Prostate gland (tissue), 2 donors: ENCODE results near the gene TAS2R60. TPM values are rescaled to one million over a fixed set of nuclear protein-coding genes. Genes with fewer than 3 reads are reported as not detected.

ENCODE experiments used
- DNase-seq: peaks from one replicate; pipeline ENCODE4 v3.0.0-alpha.2; 2019; ENCODE audit warnings: low spot score
- H3K27ac ChIP-seq, 2 donors: fragments of 200-600 bp; sonication (generic); 2 replicates each; pipeline ENCODE4 v1.5.1; 2017 to 2019
- H3K27me3 ChIP-seq: fragments of 200-600 bp; sonication (generic); replicated peaks from 2 replicates; pipeline ENCODE4 v1.5.1; 2019; ENCODE audit not compliant: insufficient read depth
- H3K36me3 ChIP-seq, 2 donors: fragments of 200-600 bp; sonication (generic); 1 replicate in 1 of 2; 2 replicates in 1 of 2; pipeline versions ENCODE4 v1.5.1 to v1.8.1; 2017 to 2019
- H3K4me1 ChIP-seq: fragments of 200-600 bp; sonication (generic); replicated peaks from 2 replicates; pipeline ENCODE4 v1.5.1; 2019
- H3K4me3 ChIP-seq, 2 donors: fragments of 200-600 bp; sonication (generic); 2 replicates each; pipeline ENCODE4 v1.5.1; 2017 to 2019
- H3K9me3 ChIP-seq: fragments of 200-600 bp; sonication (generic); 2 replicates; pipeline ENCODE4 v1.5.1; 2017
- POLR2A ChIP-seq: fragments of 450-650 bp; IDR thresholded peaks from one replicate; pipeline ENCODE4 v1.6.1; 2016; ENCODE audit warnings: antibody characterized with exemption, mild to moderate bottlenecking
- POLR2AphosphoS5 ChIP-seq: sonication (generic); formaldehyde crosslinking; IDR thresholded peaks from one replicate; pipeline ENCODE4 v1.6.1; 2017; ENCODE audit warnings: antibody characterized with exemption
- WGBS: methylation state at CpG from one replicate; pipeline ENCODE4 v1.1.5; 2018; 5-methylcytosine and 5-hydroxymethylcytosine counted together
- intact Hi-C: fragments of 100-400 bp; cut with DNase I; formaldehyde crosslinking; loops from one replicate; pipeline ENCODE4 v1.14.2; 2022
- total RNA-seq, 2 donors: library from RNA; depleted of rRNA; stranded (reverse); fragments of >200 nt; gene quantifications; one replicate each; pipeline ENCODE4 v1.1.0, GENCODE V29; 2016
- TF ChIP-seq, protein P1 (sequence below), 4 experiments: fragments of 200-600 bp in 2 of 4; fragments of 450-650 bp in 2 of 4; sonication (generic) in 2 of 4; IDR thresholded peaks; 1 replicate in 3 of 4; 2 replicates in 1 of 4; pipeline ENCODE4 v1.5.1; 2016 to 2019; ENCODE audit warnings: antibody characterized with exemption in 4 of 4, mild to moderate bottlenecking in 2 of 4, moderate library complexity in 2 of 4

The TAS2R60 gene
- total RNA-seq, 2 donors from 2014 or later = not detected

- TF ChIP-seq, protein P1, sequence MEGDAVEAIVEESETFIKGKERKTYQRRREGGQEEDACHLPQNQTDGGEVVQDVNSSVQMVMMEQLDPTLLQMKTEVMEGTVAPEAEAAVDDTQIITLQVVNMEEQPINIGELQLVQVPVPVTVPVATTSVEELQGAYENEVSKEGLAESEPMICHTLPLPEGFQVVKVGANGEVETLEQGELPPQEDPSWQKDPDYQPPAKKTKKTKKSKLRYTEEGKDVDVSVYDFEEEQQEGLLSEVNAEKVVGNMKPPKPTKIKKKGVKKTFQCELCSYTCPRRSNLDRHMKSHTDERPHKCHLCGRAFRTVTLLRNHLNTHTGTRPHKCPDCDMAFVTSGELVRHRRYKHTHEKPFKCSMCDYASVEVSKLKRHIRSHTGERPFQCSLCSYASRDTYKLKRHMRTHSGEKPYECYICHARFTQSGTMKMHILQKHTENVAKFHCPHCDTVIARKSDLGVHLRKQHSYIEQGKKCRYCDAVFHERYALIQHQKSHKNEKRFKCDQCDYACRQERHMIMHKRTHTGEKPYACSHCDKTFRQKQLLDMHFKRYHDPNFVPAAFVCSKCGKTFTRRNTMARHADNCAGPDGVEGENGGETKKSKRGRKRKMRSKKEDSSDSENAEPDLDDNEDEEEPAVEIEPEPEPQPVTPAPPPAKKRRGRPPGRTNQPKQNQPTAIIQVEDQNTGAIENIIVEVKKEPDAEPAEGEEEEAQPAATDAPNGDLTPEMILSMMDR (IDR thresholded peaks at IDR 0.05) = no peak
- TF ChIP-seq POLR2AphosphoS5 (no peak), POLR2A (no peak)
- intact Hi-C loops = no loop called here
- Histone ChIP-seq H3K36me3 (no peaks in the 10 kb centered on the region), H3K27ac (no peak overlapping the region), H3K4me1 (no peaks in the 10 kb centered on the region), H3K9me3 (no peaks in the 10 kb centered on the region), H3K27me3 (no peaks in the 10 kb centered on the region), H3K4me3 (no peak overlapping the region)
- no peak for DNase-seq
- 73% methylated on average over 6 of the region's 6 CpGs for WGBS
These were observed 49.8 kb downstream of the TAS2R60 start for GRCh38 chr7:143492799-143493739.

DNA sequence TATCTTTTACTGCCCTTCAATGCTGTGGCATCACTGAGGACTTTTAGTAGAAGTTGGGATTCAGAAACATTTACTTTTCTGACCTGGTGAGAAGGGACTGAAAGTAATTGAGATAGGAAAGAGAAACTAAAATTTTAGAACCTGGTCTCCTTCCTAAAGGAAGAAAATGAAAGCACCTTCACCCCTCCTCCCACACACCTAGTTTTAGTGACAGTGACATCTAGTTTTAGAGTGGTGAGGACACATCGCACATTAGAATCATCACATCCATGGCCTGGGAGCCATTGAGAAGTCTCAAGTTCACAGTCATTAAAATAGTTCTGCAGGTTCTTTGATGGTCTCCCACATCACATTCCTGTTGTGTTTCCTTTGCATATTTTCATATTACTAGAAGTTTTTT, 50.5 kb downstream of the TAS2R60 start:
- WGBS = 87% methylated on average over 1 of the region's 1 CpG
- Histone ChIP-seq H3K27ac (no peak overlapping the region), H3K9me3 (no peaks in the 10 kb centered on the region), H3K4me1 (no peaks in the 10 kb centered on the region), H3K27me3 (no peaks in the 10 kb centered on the region), H3K4me3 (no peak overlapping the region), H3K36me3 (no peaks in the 10 kb centered on the region)
- no peak for DNase-seq
- TF ChIP-seq, protein P1 (IDR thresholded peaks at IDR 0.05) = no peak
- TF ChIP-seq POLR2A (no peak), POLR2AphosphoS5 (no peak)
- intact Hi-C loops = no loop called here

Other genes with a start within 250 kb of the TAS2R60 start
- gene TAS2R40, start 221.4 kb upstream of the TAS2R60 start, total RNA-seq = not detected
- gene GSTK1, start 180.0 kb upstream of the TAS2R60 start, total RNA-seq = 100 to 1,000 TPM; 134 to 153 TPM
- 1 to 10 TPM in 1 of 2 donors, under 1 TPM in 1; 0.51 to 7.7 TPM for gene TMEM139, start 158.5 kb upstream of the TAS2R60 start, total RNA-seq
- gene CASP2, start 155.1 kb upstream of the TAS2R60 start, total RNA-seq = 10 to 100 TPM; 19.6 to 20.2 TPM
- under 1 TPM in 1 of 2 donors, not detected in 1; 0.23 TPM for gene CLCN1, start 127.3 kb upstream of the TAS2R60 start, total RNA-seq
- gene FAM131B, start 80.7 kb upstream of the TAS2R60 start, total RNA-seq = 1 to 10 TPM in 1 of 2 donors, under 1 TPM in 1; 0.32 to 1.2 TPM
- gene ZYX, start 62.1 kb upstream of the TAS2R60 start, total RNA-seq = 100 to 1,000 TPM in 1 of 2 donors, 10 to 100 TPM in 1; 55.8 to 256 TPM
- 10 to 100 TPM; 10.5 to 15.7 TPM for gene EPHA1, start 34.6 kb upstream of the TAS2R60 start, total RNA-seq
- 1 to 10 TPM in 1 of 2 donors, not detected in 1; 2.7 TPM for gene TAS2R41, start 34.4 kb downstream of the TAS2R60 start, total RNA-seq
- 1 to 10 TPM in 1 of 2 donors, not detected in 1; 1.6 TPM for gene CTAGE15, start 128.3 kb downstream of the TAS2R60 start, total RNA-seq
- gene TCAF2, start 177.5 kb downstream of the TAS2R60 start, total RNA-seq = 10 to 100 TPM; 12.1 to 12.7 TPM